GOT3 (cell line): ENCODE data around the gene CD1C.
"Not testable (repeated sequence)": the region's sequence is repeated elsewhere in the genome, so short reads cannot be mapped to it uniquely, and the experiment has no call there.

Experiments used
- DNase-seq: peaks from one replicate; lab custom pipeline; 2025; ENCODE audit warnings: mixed read lengths; lab: John Stamatoyannopoulos, UW

The CD1C gene

DNA sequence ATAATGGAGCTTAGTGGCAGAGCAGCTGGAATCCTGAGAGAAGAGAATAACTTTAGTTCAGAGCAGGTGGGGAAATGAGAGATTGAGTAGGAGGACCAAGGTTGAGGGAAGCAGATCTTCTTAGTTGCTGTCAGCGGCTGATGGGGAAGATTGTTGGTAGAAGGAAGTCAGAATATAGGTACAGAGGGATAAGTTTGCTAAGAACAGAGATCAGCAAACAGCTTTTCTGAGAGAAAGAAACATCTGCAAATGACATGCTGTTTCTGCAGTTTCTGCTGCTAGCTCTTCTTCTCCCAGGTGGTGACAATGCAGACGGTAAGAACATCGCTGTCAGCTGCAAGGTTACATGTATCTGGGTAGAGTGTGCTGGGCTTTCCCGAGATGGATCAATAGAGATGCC, at the start of gene CD1C:
Gene CD1C, plus strand, starts transcription at position 113 of the 400 bp plus-strand sequence. Its CDS starts 142 bp downstream, at position 255.
- no peak for DNase-seq

DNA sequence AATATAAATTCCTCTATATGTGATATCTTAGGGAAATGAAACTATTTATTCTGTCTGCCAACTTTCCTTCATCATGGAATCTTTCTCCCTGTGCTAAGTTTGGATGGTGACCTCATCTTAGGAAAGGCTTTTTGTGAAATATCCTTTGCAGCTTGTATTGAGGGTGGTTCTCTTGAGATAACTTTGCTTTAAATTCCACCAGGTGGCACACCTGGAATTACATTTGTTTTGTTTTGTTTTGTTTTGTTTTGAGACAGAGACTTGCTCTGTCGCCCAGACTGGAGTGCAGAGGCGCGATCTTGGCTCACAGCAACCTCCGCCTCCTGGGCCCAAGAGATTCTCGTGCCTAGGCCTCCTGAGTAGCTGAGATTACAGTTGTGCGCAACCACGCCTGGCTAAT, 43.1 kb upstream of the CD1C start:
- DNase-seq, result no peak

DNA sequence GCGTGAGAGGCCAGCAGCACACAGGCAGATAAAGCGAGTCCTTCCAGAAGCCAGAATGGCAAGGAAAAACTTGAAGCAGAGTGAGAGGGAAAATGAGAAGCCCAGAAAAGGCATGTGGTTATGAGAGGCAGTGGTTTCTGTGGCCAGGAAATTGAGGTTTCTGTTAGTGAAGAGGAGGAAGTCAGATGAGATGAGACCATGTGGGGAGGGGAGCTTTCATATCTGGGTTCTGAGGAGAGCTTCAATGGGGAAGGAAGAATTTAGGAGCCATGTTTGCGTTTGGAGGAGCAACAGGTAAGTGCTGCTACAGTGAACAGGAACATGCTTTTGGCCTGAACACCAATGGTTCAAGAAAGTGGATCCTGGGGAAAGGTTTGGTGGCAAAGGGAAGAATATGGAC, 41.6 kb upstream of the CD1C start:
- no peak for DNase-seq

DNA sequence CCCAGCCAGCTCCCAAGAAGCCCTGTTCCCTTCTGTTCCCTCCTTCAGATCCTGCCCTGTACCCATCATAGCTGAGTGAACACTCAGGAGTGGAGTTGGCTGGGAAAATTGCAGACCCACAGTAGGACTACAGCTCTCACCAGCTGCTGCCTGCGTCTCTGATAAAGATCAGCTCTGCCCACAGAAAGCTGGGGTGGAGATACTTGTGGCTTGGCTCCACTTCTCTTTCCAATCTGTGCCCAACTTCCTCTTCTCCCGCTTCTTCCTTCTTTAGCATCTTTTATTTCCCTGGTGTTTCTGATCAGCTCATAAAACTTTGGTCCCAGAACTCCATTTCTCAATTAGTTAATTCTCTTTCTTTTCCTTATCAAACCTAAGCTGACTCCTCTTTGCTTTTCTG, 41.0 kb upstream of the CD1C start:
- DNase-seq, result no peak

DNA sequence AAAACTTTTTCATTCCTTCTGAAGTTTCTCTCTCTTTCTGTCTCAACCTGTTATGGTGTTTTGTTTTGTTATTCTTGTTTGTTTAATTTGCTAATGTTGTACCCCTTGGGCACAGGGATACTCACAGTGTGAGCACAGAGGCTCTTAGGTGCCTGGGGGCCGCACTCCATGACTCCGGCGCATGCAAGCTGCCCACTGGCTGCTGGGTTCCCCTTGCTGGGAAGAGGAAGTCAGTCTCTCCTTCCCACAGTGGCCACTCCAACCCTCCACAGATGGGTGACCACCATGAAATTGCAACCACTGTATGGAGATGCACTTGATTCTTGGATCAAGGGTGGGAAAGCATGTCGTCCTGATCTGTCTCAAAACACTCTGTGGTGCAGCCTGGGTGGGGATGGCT, 40.1 kb upstream of the CD1C start:
- no peak for DNase-seq

DNA sequence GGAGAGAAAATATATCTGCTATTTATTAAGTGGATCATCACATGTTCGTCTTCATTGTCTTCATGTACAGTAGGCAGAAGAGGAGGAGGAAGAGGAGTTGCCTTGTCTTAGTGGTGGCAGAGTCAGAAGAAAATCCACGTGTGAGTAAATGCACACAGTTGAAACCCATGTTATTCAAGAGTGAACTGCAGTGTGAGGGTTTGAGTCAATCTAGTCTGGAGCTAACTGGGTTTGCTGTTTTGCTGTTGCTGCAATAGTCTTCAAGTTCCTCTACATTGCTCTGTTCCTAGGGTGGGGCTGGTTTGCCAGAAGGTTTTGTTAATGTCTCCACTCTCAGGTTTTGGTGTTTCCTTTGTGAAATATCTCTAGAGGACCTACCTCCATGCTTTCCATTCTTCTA, 38.6 kb upstream of the CD1C start:
- no peak for DNase-seq

DNA sequence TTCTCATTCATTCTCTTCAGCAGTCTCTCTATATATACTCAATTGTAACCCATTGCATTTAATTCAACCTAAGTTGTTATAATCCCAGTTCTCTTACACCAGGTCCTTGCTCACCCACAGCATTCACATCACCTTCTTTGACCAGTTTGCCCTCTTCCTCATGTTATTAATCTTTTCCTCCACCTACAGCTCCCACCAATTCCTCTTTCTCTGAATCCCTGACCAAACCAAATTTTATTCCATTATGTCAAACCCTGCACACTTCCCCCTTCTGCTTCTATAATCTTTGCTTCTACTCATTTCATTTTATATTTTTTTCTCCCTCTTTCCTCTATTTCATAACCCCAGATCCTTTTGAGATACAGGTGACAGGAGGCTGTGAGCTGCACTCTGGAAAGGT, 34.1 kb upstream of the CD1C start:
- no peak for DNase-seq

DNA sequence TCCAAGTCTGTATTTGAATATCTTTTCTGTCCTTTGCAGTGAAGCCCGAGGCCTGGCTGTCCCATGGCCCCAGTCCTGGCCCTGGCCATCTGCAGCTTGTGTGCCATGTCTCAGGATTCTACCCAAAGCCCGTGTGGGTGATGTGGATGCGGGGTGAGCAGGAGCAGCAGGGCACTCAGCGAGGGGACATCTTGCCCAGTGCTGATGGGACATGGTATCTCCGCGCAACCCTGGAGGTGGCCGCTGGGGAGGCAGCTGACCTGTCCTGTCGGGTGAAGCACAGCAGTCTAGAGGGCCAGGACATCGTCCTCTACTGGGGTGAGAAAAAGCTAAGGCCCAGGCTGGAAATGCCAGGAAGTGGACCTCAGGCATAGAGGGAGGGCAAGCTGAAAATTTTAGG, 33.0 kb upstream of the CD1C start:
- not testable (repeated sequence) for DNase-seq

DNA sequence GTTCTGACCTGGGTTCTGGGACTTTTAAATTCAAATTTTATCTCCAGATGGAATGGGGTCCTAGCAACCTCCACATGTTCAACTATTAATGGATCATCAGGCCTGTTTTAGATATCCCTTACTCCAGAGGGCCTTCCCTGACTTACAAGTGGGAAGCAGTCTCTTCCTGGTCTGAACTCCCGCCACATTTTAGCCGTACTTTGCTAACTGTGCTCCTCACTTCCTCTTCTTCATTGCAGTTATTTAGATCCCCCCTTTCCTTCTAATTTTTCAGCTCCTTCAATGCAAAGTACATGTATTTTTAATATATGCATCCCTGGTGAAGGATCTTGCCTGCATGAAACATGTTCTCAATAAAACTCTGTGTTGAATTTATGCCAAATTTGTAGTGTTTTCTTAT, 31.8 kb upstream of the CD1C start:
- no peak for DNase-seq

DNA sequence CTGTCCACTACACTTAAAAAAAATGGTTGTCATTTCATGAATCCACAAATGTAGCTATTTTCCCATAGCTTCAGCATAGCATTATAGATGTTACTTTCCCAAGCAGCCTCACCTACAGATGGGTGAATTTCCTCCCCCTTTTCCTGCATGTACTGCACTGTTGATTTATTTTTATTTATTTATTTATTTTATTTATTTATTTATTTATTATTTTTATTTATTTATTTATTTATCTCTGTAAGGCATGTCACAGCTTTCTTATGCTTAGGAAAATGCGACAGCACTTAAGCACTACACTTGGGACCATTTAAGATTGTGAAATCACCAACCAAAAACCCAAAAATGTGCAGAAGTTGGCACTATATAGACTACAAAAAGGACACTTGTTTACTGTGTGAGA, 30.6 kb upstream of the CD1C start:
- no peak for DNase-seq

DNA sequence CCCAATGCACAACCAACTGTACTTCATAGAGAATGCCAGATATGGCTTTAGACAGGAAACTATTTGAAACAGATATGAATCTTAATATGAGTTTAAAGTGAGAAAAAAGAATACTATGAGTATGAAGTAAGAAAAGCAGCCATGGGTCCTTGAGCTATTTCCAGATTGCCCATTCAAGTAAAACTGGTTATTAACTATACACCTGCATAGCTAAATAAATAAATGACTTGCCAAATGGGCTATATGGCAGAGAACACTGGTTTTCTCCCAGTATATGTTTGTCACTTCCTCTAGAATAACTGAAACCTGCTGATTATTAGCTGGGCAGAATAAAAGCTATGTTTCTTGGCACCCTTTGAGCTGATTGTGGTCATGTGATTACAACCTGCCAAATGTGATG, 17.0 kb upstream of the CD1C start:
- DNase-seq, result no peak

DNA sequence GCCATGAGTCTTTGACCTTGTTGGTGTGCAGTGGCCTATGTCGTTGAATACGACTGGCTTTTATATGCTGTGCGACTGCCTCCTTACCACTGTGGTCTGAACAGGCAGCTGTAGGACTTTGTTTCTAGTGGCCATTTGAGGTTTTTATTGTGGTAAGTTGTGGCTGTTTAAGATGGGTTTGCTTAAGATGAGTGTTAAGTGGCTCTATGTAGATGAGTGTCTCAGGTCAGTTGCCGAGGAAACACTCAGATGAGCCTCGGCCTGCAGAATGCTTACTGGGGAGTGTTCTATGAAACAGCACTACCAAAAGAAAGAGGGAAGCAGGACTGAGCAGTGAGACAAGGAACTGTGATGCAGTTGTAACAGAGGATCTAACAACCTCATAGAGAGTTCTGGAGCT, 14.9 kb upstream of the CD1C start:
- DNase-seq, result no peak

DNA sequence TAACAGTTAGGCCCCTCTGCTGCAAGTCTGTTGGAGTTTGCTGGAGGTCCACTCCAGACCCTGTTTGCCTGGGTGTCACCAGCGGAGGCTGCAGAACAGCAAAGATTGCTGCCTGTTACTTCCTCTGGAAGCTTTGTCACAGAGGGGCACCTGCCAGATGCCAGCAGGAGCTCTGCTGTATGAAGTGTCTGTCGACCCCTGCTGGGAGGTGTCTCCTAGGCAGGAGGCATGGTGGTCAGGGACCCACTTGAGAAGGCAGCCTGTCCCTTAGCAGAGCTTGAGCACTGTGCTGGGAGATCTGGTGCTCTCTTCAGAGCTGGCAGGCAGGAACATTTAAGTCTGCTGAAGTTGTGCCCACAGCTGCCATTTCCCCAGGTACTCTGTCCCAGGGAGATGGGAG, 7.3 kb upstream of the CD1C start:
- not testable (repeated sequence) for DNase-seq

DNA sequence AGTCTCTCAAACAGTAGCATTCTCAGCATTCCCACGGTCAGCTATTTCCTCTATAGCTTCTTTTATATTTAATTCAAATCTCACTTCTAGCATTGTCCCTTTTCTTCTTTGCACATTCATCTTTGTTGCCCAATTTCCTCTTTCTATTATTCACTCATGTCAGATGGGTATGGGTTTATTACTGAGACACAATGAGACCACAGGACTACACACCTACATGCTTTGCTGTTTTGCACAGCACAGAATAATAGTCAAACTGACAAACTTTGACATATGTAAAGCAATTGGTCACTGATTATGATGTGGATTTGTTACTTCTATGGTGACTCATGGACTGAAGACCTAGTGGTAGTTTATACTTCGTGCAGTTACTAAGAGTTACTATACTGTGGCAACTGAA, 5.8 kb upstream of the CD1C start:
- no peak for DNase-seq

DNA sequence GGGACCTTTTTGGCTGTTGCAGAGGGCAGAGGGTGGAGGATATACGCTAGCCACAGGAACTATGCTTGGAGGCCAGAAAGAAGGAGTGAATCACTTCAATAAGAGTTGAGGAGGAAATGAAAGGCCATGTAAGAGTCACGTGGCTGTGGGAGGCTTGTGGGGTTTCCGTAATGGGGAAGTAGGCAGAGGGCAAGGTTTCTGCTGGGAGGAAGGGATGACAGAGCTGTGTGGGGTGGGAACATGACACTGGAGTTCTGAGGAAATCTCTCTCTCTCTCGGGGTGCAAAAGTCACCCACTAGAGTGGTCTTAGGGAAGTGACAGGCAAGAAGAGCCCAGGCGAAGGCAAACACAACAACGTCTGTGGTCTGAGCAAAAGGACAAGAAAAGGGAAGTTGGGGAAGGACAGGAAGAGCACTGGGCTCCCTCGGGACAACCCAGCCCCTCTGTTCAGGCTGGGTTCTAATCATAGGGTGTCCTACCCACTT, 3.9 kb upstream of the CD1C start:
- DNase-seq, result no peak

DNA sequence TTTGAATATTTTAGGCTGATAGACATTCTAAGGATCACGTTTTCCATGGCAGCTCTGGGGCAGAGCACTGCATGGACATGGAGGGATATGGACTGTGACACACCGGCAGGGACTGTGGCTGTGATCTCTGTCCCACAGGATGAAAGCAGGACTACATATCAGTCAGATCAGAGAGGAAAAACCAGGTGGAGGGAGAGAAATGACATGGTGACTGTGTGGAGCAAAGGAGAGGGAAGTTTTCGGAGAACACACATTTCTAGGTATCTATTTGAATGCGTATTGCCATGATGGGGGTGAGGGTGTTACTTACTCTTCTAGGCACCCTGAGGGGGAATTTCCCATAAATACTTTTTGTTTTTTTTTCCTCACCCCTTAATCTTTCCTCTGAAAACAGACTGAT, 3.2 kb upstream of the CD1C start:
- no peak for DNase-seq

DNA sequence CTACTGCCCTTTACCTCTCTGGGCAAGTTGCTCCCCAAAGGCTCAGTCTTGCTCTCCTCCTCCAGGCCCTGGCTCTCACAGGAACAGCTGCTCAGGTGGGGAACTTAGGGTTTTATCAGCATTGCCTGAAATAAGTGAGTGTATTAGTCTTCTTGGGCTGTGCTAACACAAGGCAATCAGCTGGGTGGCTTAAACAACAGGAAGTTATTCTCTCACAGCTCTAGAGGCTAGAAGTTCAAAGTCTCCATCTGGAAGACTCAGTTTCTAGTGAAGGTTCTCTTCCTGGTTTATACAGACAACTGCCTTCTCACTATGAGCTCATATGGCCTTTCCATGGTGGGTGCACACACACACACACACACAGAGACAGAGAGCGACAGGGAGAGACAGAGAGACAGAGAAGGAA, 2.8 kb upstream of the CD1C start:
- DNase-seq, result no peak

DNA sequence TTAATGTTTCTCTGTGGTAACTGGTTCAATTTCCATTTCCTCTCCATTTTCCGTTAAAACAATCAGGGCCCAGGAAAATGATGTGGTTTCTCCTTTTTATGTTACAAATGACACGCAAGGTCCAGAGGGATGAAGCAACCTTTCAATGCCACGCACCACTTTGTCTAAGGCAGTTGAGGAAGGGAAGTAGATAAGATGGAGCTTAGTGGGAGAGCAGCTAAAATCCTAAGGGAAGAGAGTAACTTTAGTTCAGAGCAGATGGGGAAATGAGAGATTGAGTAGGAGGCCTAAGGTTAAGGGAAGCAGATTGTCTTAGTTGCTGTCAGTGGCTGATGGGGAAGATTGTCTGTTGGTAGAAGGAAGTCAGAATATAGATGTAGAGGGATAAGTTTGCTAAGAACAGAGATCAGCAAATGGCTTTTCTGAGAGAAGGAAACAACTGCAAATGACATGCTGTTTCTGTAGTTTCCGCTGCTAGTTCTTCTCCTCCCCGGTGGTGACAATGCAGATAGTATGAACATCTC, 660 bp downstream of the CD1C start:
- no peak for DNase-seq

DNA sequence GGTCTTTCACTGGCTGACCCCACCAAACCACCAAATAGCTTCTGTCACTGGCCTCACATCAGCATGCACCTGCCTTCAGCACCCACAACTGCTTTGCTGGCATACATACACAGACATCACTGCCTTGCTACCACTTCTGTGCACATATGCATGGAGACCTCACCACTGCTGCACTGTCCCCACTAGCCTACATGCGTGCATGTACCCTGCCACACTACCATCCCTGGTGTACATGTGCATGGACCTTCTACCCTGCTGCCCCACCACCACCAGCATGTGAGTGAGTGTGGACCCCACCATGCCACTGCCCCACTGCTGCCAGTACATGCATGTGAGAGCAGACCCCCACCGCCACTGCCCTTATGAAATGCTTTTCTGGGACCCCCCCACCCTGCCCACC, 6.1 kb downstream of the CD1C start:
- DNase-seq, result no peak

DNA sequence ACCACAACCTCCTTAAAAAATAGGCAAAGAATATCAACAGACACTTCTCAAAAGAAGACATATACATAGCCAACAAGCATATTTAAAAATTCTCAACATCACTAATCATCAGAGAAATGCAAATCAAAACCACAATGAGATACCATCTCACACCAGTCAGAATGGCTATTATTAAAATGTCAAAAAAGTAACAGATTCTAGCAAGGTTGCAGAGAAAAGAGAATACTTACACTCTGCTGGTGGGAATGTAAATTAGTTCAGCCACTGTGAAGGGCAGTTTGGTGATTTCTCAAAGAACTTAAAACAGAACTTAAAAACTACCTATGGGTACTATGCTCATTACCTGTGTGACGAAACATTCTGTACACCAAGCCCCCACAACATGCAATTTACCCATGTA, 20.9 kb downstream of the CD1C start:
- DNase-seq, result no peak

DNA sequence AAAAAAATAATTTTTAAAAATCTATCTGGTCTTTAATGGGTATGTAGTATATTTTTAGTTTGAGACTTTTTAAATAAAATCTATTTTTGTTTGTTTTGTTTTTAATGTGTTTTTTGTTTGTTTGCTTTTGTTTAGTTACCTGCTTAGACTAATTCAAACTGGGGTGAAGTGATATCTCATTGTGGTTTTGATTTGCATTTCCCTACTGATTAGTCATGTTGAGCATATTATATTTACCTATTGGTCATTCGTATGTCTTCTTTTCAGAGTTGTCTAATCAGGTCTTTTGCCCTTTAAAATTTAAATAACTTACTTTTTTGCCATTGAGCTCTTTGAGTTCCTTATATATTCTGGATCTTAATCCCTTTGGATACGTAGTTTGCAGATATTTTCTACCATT, 21.3 kb downstream of the CD1C start:
- no peak for DNase-seq

DNA sequence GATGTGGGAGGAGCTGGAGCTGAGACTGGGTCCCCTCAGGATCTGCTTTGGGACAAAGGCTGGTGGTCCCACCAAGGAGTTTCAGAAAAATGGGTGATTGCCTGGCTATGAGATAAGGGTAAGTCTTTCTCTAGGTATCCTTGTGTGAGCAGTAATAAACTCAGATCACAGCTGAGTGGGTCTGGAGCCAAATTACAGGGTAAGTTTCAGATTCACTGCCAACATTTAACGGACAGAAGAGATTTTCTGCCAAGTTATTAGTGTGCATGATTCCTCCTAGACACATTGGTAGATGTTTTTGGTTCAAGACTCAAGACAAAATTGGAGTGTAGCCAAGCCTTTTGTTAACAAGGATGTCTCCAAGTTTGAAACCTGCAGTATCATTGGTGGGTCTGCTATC, 34.1 kb downstream of the CD1C start:
- DNase-seq, result no peak

DNA sequence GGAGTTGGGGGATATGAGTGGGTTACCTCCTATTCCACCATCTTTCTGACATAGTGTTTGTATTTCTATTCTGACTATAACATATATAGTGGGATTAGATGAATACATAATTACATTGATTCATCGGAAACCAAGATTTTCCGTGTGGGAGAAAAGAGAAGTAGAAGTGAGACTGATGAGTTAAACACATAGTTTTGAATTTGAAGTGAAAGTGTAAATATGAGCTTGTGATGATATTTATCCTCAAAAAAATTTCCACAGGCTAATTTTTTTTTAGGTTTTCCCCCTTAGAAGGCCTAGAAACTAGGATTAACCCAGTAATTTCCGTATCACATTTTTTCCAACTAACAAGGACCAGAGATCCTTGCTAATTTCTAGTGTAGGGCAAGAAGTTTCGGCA, 34.7 kb downstream of the CD1C start:
- no peak for DNase-seq

DNA sequence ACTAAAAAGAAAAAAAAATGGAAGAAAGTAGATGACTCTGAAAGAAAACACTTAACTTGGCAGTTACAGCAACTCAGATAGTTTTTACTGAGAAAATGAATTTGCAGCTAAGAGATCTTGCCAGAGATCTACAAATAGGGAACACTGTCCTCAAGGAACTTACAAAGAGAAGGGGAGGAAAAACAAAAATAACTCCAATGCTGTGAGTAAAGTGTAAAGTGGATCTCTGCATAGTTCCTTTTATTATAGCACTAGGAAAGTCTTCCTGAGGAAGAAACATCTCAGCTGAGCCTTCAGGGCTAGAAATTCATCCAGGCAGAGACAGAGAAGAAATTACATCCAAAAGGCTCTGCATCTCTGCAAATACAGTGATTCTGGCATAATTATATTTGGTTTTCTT, 37.8 kb downstream of the CD1C start:
- DNase-seq, result no peak

DNA sequence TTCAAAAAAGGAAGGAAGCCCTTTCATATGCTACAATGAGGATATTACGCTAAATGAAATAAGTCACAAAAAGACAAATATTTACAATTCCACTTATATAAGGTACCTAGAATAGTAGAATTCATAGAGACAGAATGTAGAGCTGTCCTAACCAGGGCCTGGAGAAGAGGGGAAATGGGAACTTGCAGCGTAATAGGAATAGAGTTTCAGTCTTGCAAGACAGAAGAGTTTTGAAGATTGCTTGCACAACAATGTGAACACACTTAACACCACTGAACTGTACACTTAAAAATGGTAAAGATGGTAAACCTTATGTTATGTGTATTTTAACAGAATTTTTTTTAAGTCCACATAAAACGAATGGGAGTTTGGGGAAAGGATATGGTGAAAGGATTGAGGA, 38.7 kb downstream of the CD1C start:
- DNase-seq, result no peak
